Hematopoietic multipotent progenitor cell treated with erythropoietin and hydrocortisone succinate and interleukin-3 and kit ligand, for 6 days (in vitro differentiated cells): ENCODE data around the gene SCN5A.
"Not testable (repeated sequence)": the region's sequence is repeated elsewhere in the genome, so short reads cannot be mapped to it uniquely, and the experiment has no call there.

ENCODE experiments used
- DNase-seq: peaks from one replicate; pipeline ENCODE4 v3.0.0-alpha.2; 2015

Gene SCN5A

GRCh38 chr3:38577371-38578080, 72.0 kb downstream of the SCN5A start:
- no peak for DNase-seq

GRCh38 chr3:38576526-38577370, 72.7 kb downstream of the SCN5A start:
- DNase-seq: no peak

GRCh38 chr3:38576131-38576525, 73.4 kb downstream of the SCN5A start:
- DNase-seq: no peak

GRCh38 chr3:38575279-38575843, 74.1 kb downstream of the SCN5A start:
- DNase-seq: no peak

- no peak for DNase-seq
Measured at GRCh38 chr3:38574411-38575278, 74.8 kb downstream of the SCN5A start.

- no peak for DNase-seq
Measured at GRCh38 chr3:38573556-38573955, 75.9 kb downstream of the SCN5A start.

GRCh38 chr3:38573111-38573510, 76.4 kb downstream of the SCN5A start:
- DNase-seq: no peak

GRCh38 chr3:38567498-38567897, 82.0 kb downstream of the SCN5A start:
- DNase-seq: no peak

- DNase-seq: not testable (repeated sequence)
Measured at GRCh38 chr3:38566794-38567193, 82.7 kb downstream of the SCN5A start.

- no peak for DNase-seq
Measured at GRCh38 chr3:38566215-38566528, 83.3 kb downstream of the SCN5A start.

- DNase-seq: no peak
Measured at GRCh38 chr3:38565339-38566214, 83.9 kb downstream of the SCN5A start.

- no peak for DNase-seq
Measured at GRCh38 chr3:38564631-38565338, 84.7 kb downstream of the SCN5A start.

GRCh38 chr3:38563886-38564270, 85.6 kb downstream of the SCN5A start:
- DNase-seq: no peak

GRCh38 chr3:38563070-38563885, 86.2 kb downstream of the SCN5A start:
- DNase-seq: no peak

GRCh38 chr3:38562467-38562925, 87.0 kb downstream of the SCN5A start:
- DNase-seq: no peak

- DNase-seq: no peak
Measured at GRCh38 chr3:38561746-38562466, 87.6 kb downstream of the SCN5A start.

- DNase-seq: no peak
Measured at GRCh38 chr3:38560996-38561717, 88.3 kb downstream of the SCN5A start.

GRCh38 chr3:38560284-38560683, 89.2 kb downstream of the SCN5A start:
- DNase-seq: no peak

GRCh38 chr3:38558864-38559263, 90.6 kb downstream of the SCN5A start:
- no peak for DNase-seq
